ENCODE measurements around the gene KRT84.

GRCh38 chr12:52394836-52395405 is 9.5 kb upstream of the KRT84 start:
- TF ChIP-seq POLR2A (IDR thresholded peaks at IDR 0.05) (no peak), CTCF (IDR thresholded peaks at IDR 0.05) (no peak), POLR2AphosphoS5 (IDR thresholded peaks at IDR 0.05) (no peak), EP300 (IDR thresholded peaks at IDR 0.05) (no peak)

Data from suprapubic skin (tissue), 4 donors.